Activated T-cell treated with anti-CD3 and anti-CD28 coated beads, Interleukin-2, amount 50 U/mL, for 4 hours (primary cell): ENCODE data around the gene TRPV5. TPM values are rescaled to one million over a fixed set of nuclear protein-coding genes. Genes with fewer than 3 reads are reported as not detected.

Experiments used
- ATAC-seq, 2 donors: fragments of 200-7000 bp; cut with Tn5 transposase; one replicate each; pipeline ENCODE4 v1.10.0; 2021
- DNase-seq: peaks from one replicate; pipeline ENCODE4 v3.0.0-alpha.2; 2020
- H3K27me3 Mint-ChIP-seq: one replicate; pipeline ENCODE4 v1.8.0; 2021; ENCODE audit warnings: low read depth, mixed read lengths
- H3K36me3 Mint-ChIP-seq: one replicate; pipeline ENCODE4 v1.8.0; 2022; ENCODE audit warnings: mixed read lengths; ENCODE audit not compliant: insufficient read depth
- H3K4me1 Mint-ChIP-seq: one replicate; pipeline ENCODE4 v1.8.0; 2021; ENCODE audit warnings: low read depth, mixed read lengths
- H3K4me3 Mint-ChIP-seq: one replicate; pipeline ENCODE4 v1.8.0; 2021; ENCODE audit warnings: mild to moderate bottlenecking, moderate library complexity, mixed read lengths
- H3K9me3 Mint-ChIP-seq: one replicate; pipeline ENCODE4 v1.8.0; 2021; ENCODE audit warnings: mixed read lengths
- total RNA-seq, 3 donors: library from RNA; stranded (reverse); gene quantifications; one replicate each; pipeline ENCODE4 v1.2.1, GENCODE V29; 2021

TRPV5 gene
- total RNA-seq, 3 donors from 2014 or later, result not detected

GRCh38 chr7:142930126-142930730 lies 3.3 kb downstream of the TRPV5 start:
- Mint-ChIP-seq H3K27me3 (peaks cover 2% of the 10 kb centered on the region), H3K9me3 (no peaks in the 10 kb centered on the region), H3K4me3 (no peak overlapping the region), H3K4me1 (no peaks in the 10 kb centered on the region), H3K36me3 (no peaks in the 10 kb centered on the region)
- ATAC-seq (no peak), DNase-seq (no peak)

- ATAC-seq, result no peak
- Mint-ChIP-seq H3K4me1 (no peaks in the 10 kb centered on the region), H3K4me3 (no peak overlapping the region), H3K9me3 (no peaks in the 10 kb centered on the region), H3K27me3 (peaks cover under 1% of the 10 kb centered on the region), H3K36me3 (no peaks in the 10 kb centered on the region)
- no peak for DNase-seq
Measured at GRCh38 chr7:142927949-142928348, 5.6 kb downstream of the TRPV5 start.

GRCh38 chr7:142927085-142927745 lies 6.3 kb downstream of the TRPV5 start:
- H3K27me3 Mint-ChIP-seq, result no peaks in the 10 kb centered on the region
- no peak for ATAC-seq
- H3K4me1 Mint-ChIP-seq, result no peaks in the 10 kb centered on the region

GRCh38 chr7:142925413-142925812 lies 8.1 kb downstream of the TRPV5 start:
- DNase-seq (no peak), ATAC-seq (no peak)
- Mint-ChIP-seq H3K4me3 (no peak overlapping the region), H3K4me1 (no peaks in the 10 kb centered on the region), H3K36me3 (no peaks in the 10 kb centered on the region), H3K9me3 (no peaks in the 10 kb centered on the region), H3K27me3 (no peaks in the 10 kb centered on the region)

More at GRCh38 chr7:142927085-142927745, 6.3 kb downstream of the TRPV5 start:
- no peak for DNase-seq
- H3K9me3 Mint-ChIP-seq, result no peaks in the 10 kb centered on the region
- H3K4me3 Mint-ChIP-seq, result no peak overlapping the region
- H3K36me3 Mint-ChIP-seq, result no peaks in the 10 kb centered on the region

GRCh38 chr7:142923391-142923790 lies 10.2 kb downstream of the TRPV5 start:
- DNase-seq (no peak), ATAC-seq (no peak)
- Mint-ChIP-seq H3K4me3 (no peak overlapping the region), H3K4me1 (no peaks in the 10 kb centered on the region), H3K36me3 (no peaks in the 10 kb centered on the region), H3K9me3 (no peaks in the 10 kb centered on the region), H3K27me3 (peaks cover 3% of the 10 kb centered on the region)

GRCh38 chr7:142919656-142920055 lies 13.9 kb downstream of the TRPV5 start:
- peaks cover 5% of the 10 kb centered on the region for H3K27me3 Mint-ChIP-seq
- no peaks in the 10 kb centered on the region for H3K9me3 Mint-ChIP-seq
- H3K4me1 Mint-ChIP-seq, result no peaks in the 10 kb centered on the region
- ATAC-seq, result no peak
- H3K36me3 Mint-ChIP-seq, result no peaks in the 10 kb centered on the region
- no peak overlapping the region for H3K4me3 Mint-ChIP-seq
- no peak for DNase-seq

GRCh38 chr7:142918901-142919300 lies 14.6 kb downstream of the TRPV5 start:
- H3K9me3 Mint-ChIP-seq, result no peaks in the 10 kb centered on the region
- H3K4me1 Mint-ChIP-seq, result no peaks in the 10 kb centered on the region
- no peak for DNase-seq
- no peaks in the 10 kb centered on the region for H3K36me3 Mint-ChIP-seq
- no peak overlapping the region for H3K4me3 Mint-ChIP-seq
- peaks cover 10% of the 10 kb centered on the region for H3K27me3 Mint-ChIP-seq
- ATAC-seq, result no peak

- DNase-seq, result no peak
- ATAC-seq, result no peak
- H3K36me3 Mint-ChIP-seq, result no peaks in the 10 kb centered on the region
- H3K9me3 Mint-ChIP-seq, result no peaks in the 10 kb centered on the region
- H3K4me1 Mint-ChIP-seq, result no peaks in the 10 kb centered on the region
- H3K27me3 Mint-ChIP-seq, result peaks cover 14% of the 10 kb centered on the region
- no peak overlapping the region for H3K4me3 Mint-ChIP-seq
Measured at GRCh38 chr7:142917447-142917846, 16.1 kb downstream of the TRPV5 start.

GRCh38 chr7:142916508-142916907 lies 17.0 kb downstream of the TRPV5 start:
- no peaks in the 10 kb centered on the region for H3K4me1 Mint-ChIP-seq
- no peak for ATAC-seq
- no peaks in the 10 kb centered on the region for H3K36me3 Mint-ChIP-seq
- no peaks in the 10 kb centered on the region for H3K9me3 Mint-ChIP-seq
- no peak overlapping the region for H3K4me3 Mint-ChIP-seq
- no peak for DNase-seq
- H3K27me3 Mint-ChIP-seq, result peaks cover 19% of the 10 kb centered on the region

- no peak overlapping the region for H3K4me3 Mint-ChIP-seq
- no peak for ATAC-seq
- no peaks in the 10 kb centered on the region for H3K9me3 Mint-ChIP-seq
- no peaks in the 10 kb centered on the region for H3K36me3 Mint-ChIP-seq
- no peaks in the 10 kb centered on the region for H3K4me1 Mint-ChIP-seq
- peaks cover 29% of the 10 kb centered on the region for H3K27me3 Mint-ChIP-seq
- no peak for DNase-seq
Measured at GRCh38 chr7:142915315-142915714, 18.2 kb downstream of the TRPV5 start.

GRCh38 chr7:142914121-142914520 lies 19.4 kb downstream of the TRPV5 start:
- Mint-ChIP-seq H3K4me1 (no peaks in the 10 kb centered on the region), H3K9me3 (no peaks in the 10 kb centered on the region), H3K27me3 (peaks cover 33% of the 10 kb centered on the region), H3K4me3 (no peak overlapping the region), H3K36me3 (no peaks in the 10 kb centered on the region)
- DNase-seq, result no peak
- no peak for ATAC-seq

- Mint-ChIP-seq H3K4me3 (no peak overlapping the region), H3K27me3 (peaks cover 35% of the 10 kb centered on the region), H3K4me1 (no peaks in the 10 kb centered on the region), H3K36me3 (no peaks in the 10 kb centered on the region), H3K9me3 (no peaks in the 10 kb centered on the region)
- DNase-seq, result no peak
- no peak for ATAC-seq
Measured at GRCh38 chr7:142913566-142913965, 20.0 kb downstream of the TRPV5 start.

- ATAC-seq, result no peak
- peaks cover 33% of the 10 kb centered on the region for H3K27me3 Mint-ChIP-seq
- H3K4me1 Mint-ChIP-seq, result no peaks in the 10 kb centered on the region
- H3K36me3 Mint-ChIP-seq, result no peaks in the 10 kb centered on the region
- no peak overlapping the region for H3K4me3 Mint-ChIP-seq
- H3K9me3 Mint-ChIP-seq, result no peaks in the 10 kb centered on the region
- DNase-seq, result no peak
Measured at GRCh38 chr7:142913051-142913450, 20.5 kb downstream of the TRPV5 start.

GRCh38 chr7:142910481-142910880 lies 23.1 kb downstream of the TRPV5 start:
- no peak overlapping the region for H3K4me3 Mint-ChIP-seq
- H3K4me1 Mint-ChIP-seq, result no peaks in the 10 kb centered on the region
- no peaks in the 10 kb centered on the region for H3K36me3 Mint-ChIP-seq
- H3K27me3 Mint-ChIP-seq, result peaks cover 42% of the 10 kb centered on the region
- ATAC-seq (no peak), DNase-seq (no peak)
- H3K9me3 Mint-ChIP-seq, result no peaks in the 10 kb centered on the region

GRCh38 chr7:142910031-142910433 lies 23.5 kb downstream of the TRPV5 start:
- Mint-ChIP-seq H3K4me1 (no peaks in the 10 kb centered on the region), H3K4me3 (no peak overlapping the region), H3K9me3 (no peaks in the 10 kb centered on the region), H3K27me3 (peaks cover 42% of the 10 kb centered on the region), H3K36me3 (no peaks in the 10 kb centered on the region)
- no peak for DNase-seq
- no peak for ATAC-seq
